Lower leg skin (tissue), 4 donors: ENCODE results near the gene GTPBP2. TPM values are rescaled to one million over a fixed set of nuclear protein-coding genes. Genes with fewer than 3 reads are reported as not detected.

Experiments used
- DNase-seq, 2 donors: peaks; one replicate each; pipeline ENCODE4 v3.0.0-alpha.2; 2019; ENCODE audit warnings: low spot score in 2 of 2
- H3K4me3 ChIP-seq: fragments of 200-600 bp; sonication (generic); 2 replicates; pipeline ENCODE4 v1.5.1; 2017; ENCODE audit warnings: mild to moderate bottlenecking, low read depth; ENCODE audit not compliant: poor library complexity, severe bottlenecking
- CTCF ChIP-seq, 3 donors: fragments of 450-650 bp; IDR thresholded peaks; one replicate each; pipeline ENCODE4 v1.5.1; 2016; ENCODE audit warnings: antibody characterized with exemption in 3 of 3, mild to moderate bottlenecking in 3 of 3, moderate library complexity in 2 of 3
- POLR2A ChIP-seq, 2 donors: fragments of 450-650 bp; IDR thresholded peaks; one replicate each; pipeline ENCODE4 v1.6.1; 2016 to 2017; ENCODE audit warnings: antibody characterized with exemption in 2 of 2, mild to moderate bottlenecking in 1 of 2, moderate library complexity in 1 of 2
- WGBS, 2 donors: methylation state at CpG; one replicate each; pipeline ENCODE4 v1.1.5; 2018; 5-methylcytosine and 5-hydroxymethylcytosine counted together
- intact Hi-C: fragments of 100-400 bp; cut with DNase I; formaldehyde crosslinking; loops from one replicate; pipeline ENCODE4 v1.15.0; 2023; ENCODE audit warnings: low total_unique reads
- total RNA-seq, 4 donors: library from RNA; depleted of rRNA; stranded (reverse); fragments of >200 nt; gene quantifications; one replicate each; pipeline ENCODE4 v1.1.0, GENCODE V29; 2016

GTPBP2 gene
- total RNA-seq, 4 donors from 2014 or later: 31.1 to 39.9 (median 36.0) TPM

- no peak overlapping the region for H3K4me3 ChIP-seq
- intact Hi-C loops: no loop called here
- WGBS, 2 donors: 6 to 10% methylated on average over 9 of the region's 9 CpGs
- TF ChIP-seq POLR2A (IDR thresholded peaks at IDR 0.05): no peak
- no peak for TF ChIP-seq CTCF (IDR thresholded peaks at IDR 0.05)
- no peak for DNase-seq
These were observed 16.5 kb upstream of the GTPBP2 start for GRCh38 chr6:43645613-43645964.

GRCh38 chr6:43644940-43645612 is 16.0 kb upstream of the GTPBP2 start, which contains the start of gene RSPH9:
RSPH9 (plus strand) TSS chr6:43645036; CDS start chr6:43645099, 63 bp downstream.
- 17 to 18% methylated on average over 45 to 47 of the region's 52 CpGs for WGBS, 2 donors
- peak in 1 of 2 donors; percentile 94 for DNase-seq
- intact Hi-C loops: no loop called here
- TF ChIP-seq POLR2A (IDR thresholded peaks at IDR 0.05) (no peak), CTCF (IDR thresholded peaks at IDR 0.05) (no peak)
- H3K4me3 ChIP-seq: no peak within 1 kb of the TSS

- no peak for DNase-seq
- WGBS, 2 donors: 86 to 88% methylated on average over 21 of the region's 21 CpGs
- no peak overlapping the region for H3K4me3 ChIP-seq
- TF ChIP-seq CTCF (IDR thresholded peaks at IDR 0.05) (no peak), POLR2A (IDR thresholded peaks at IDR 0.05) (no peak)
- intact Hi-C loops: no loop called here
These were observed 11.1 kb upstream of the GTPBP2 start for GRCh38 chr6:43639984-43640800.

GRCh38 chr6:43636308-43636659 is 7.2 kb upstream of the GTPBP2 start:
- 16 to 17% methylated on average over 7 of the region's 7 CpGs for WGBS, 2 donors
- peak overlapping the region; percentile 56 for H3K4me3 ChIP-seq
- intact Hi-C loops: no loop called here
- DNase-seq: no peak
- TF ChIP-seq CTCF (IDR thresholded peaks at IDR 0.05) (no peak), POLR2A (IDR thresholded peaks at IDR 0.05) (no peak)

GRCh38 chr6:43635387-43636307 is 6.6 kb upstream of the GTPBP2 start, which contains the start of gene MAD2L1BP:
MAD2L1BP (plus strand) TSS chr6:43635840; CDS start chr6:43635876, 36 bp downstream.
- peak within 1 kb of the TSS; percentile 56 for H3K4me3 ChIP-seq
- TF ChIP-seq POLR2A (IDR thresholded peaks at IDR 0.05) (no peak), CTCF (IDR thresholded peaks at IDR 0.05) (no peak)
- DNase-seq: peak; percentile 73 to 96
- intact Hi-C loops: no loop called here
- WGBS, 2 donors: 2 to 4% methylated on average over 36 to 48 of the region's 48 CpGs
